ENCODE data around the gene SCUBE1. TPM values are rescaled to one million over a fixed set of nuclear protein-coding genes. Genes with fewer than 3 reads are reported as not detected.

The SCUBE1 gene
- total and polyA plus RNA-seq, 2 of the 4 experiments (the other 2 are of a cell fraction) = not detected

DNA sequence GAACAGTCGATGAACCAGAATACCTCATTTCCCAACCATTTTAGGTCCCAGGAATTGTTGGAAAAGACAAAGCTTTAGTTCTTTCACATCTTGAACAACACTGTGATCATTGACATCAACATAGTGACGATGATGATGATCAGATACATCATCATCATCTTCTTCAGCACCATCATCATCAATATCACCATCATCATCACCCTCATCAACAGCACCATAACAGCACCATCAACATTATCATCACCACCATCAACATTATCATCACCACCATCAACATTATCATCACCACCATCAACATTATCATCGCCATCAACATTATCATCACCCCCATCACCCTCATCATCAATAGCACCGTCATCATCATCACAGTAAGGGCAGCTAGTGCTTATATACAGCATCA is 8.8 kb downstream of the SCUBE1 start:
- no peak overlapping the region for H2BK5ac ChIP-seq (ENCODE audit: low read depth, low read length, poor library complexity, severe bottlenecking)
- H3K4ac ChIP-seq (ENCODE audit: low read depth, low read length) = no peak overlapping the region
- H3K23ac ChIP-seq (ENCODE audit: low read depth, low read length) = no peak overlapping the region
- no peak overlapping the region for H2AK5ac ChIP-seq (ENCODE audit: low read depth, low read length)
- H3K56ac ChIP-seq (ENCODE audit: extremely low read depth, insufficient read depth, low read length) = no peak overlapping the region
- no peak overlapping the region for H3K4me3 ChIP-seq (ENCODE audit: insufficient read depth, low read depth, low read length)
- no peak for ATAC-seq (ENCODE audit: low read depth)
- no peaks in the 10 kb centered on the region for H3K4me1 ChIP-seq (ENCODE audit: control insufficient read depth, insufficient read depth, low read length)
- no peaks in the 10 kb centered on the region for H3K79me1 ChIP-seq (ENCODE audit: low read depth in 1 of 2, low read length in 2 of 2)
- H3K14ac ChIP-seq (replicated peaks; ENCODE audit: low read depth, low read length) = no peak overlapping the region
- ChIA-PET CTCF (no interaction called here), POLR2A (ENCODE audit: unreplicated experiment) (no interaction called here)
- H4K20me1 ChIP-seq (ENCODE audit: insufficient read depth, low read length) = no peaks in the 10 kb centered on the region
- H3K9ac ChIP-seq (ENCODE audit: low read depth, low read length) = no peak overlapping the region
- peaks cover 40% of the 10 kb centered on the region for H3K27me3 ChIP-seq (ENCODE audit: control insufficient read depth, insufficient read depth, low read length)
- no peaks in the 10 kb centered on the region for H3K9me3 ChIP-seq (ENCODE audit: control insufficient read depth, insufficient read depth, low read length)
- H4K91ac ChIP-seq (ENCODE audit: insufficient read depth, low read depth, low read length) = no peak overlapping the region
- no peak for DNase-seq
- no peaks in the 10 kb centered on the region for H3K36me3 ChIP-seq (ENCODE audit: control insufficient read depth, insufficient read depth, low read length)
- no peak overlapping the region for H2BK120ac ChIP-seq (ENCODE audit: low read depth, low read length)
- no peaks in the 10 kb centered on the region for H3K9me1 ChIP-seq (ENCODE audit: insufficient read depth, low read length)
- no peak overlapping the region for H3K27ac ChIP-seq (ENCODE audit: insufficient read depth, low read length)
- in situ Hi-C loops (cut with MboI; ENCODE audit: low sequenced_read_pairs) (no loop called here), intact Hi-C loops (cut with micrococcal nuclease) (no loop called here), dilution Hi-C loops (cut with HindIII; ENCODE audit: low sequenced_read_pairs, unreplicated experiment) (no loop called here)
- H2AFZ ChIP-seq (replicated peaks; ENCODE audit: low read length, poor library complexity) = no peak overlapping the region
- no peak overlapping the region for H4K8ac ChIP-seq (ENCODE audit: low read depth in 2 of 2, low read length in 2 of 2)
- 44% methylated on average over 1 of the region's 4 CpGs; no CpG with 5 or more reads in 1 of the 2 experiments for WGBS, 2 experiments (ENCODE audit: extremely low coverage in 2 of 2, insufficient read length in 1 of 2)
- no TSS peak for BruUV-seq (replicated peaks)
- H2BK15ac ChIP-seq (ENCODE audit: low read depth, low read length) = no peak overlapping the region
- H2BK20ac ChIP-seq (ENCODE audit: low read depth, low read length) = no peak overlapping the region
- no peak overlapping the region for H3K18ac ChIP-seq (ENCODE audit: low read depth, low read length)
- H3K4me2 ChIP-seq (ENCODE audit: low read depth, low read length) = no peak overlapping the region
- no peak overlapping the region for H4K5ac ChIP-seq (ENCODE audit: low read depth, low read length)
- no peak overlapping the region for H2AK9ac ChIP-seq (replicated peaks; ENCODE audit: low read depth, low read length, poor library complexity)
- TF ChIP-seq CEBPB (IDR thresholded peaks at IDR 0.05; ENCODE audit: low read depth, low read length) (no peak), POLR2A (IDR thresholded peaks at IDR 0.05; ENCODE audit: low read depth, low read length) (no peak), RAD21 (IDR thresholded peaks at IDR 0.05; ENCODE audit: low read length) (no peak), RCOR1 (IDR thresholded peaks at IDR 0.05; ENCODE audit: insufficient replicate concordance, low read length) (no peak), BHLHE40 (IDR thresholded peaks at IDR 0.05; ENCODE audit: low read depth, low read length) (no peak), CHD1 (IDR thresholded peaks at IDR 0.05; ENCODE audit: low read depth, low read length) (no peak), MAZ (IDR thresholded peaks at IDR 0.05; ENCODE audit: borderline replicate concordance, low read depth, low read length) (no peak), SMC3 (IDR thresholded peaks at IDR 0.05; ENCODE audit: low read depth, low read length) (no peak), MAFK (IDR thresholded peaks at IDR 0.05; ENCODE audit: low read depth, low read length) (no peak), FOS (IDR thresholded peaks at IDR 0.05; ENCODE audit: low read depth, low read length) (no peak), RFX5 (IDR thresholded peaks at IDR 0.05; ENCODE audit: low read depth, low read length) (no peak), MXI1 (IDR thresholded peaks at IDR 0.05; ENCODE audit: borderline replicate concordance, low read depth, low read length) (no peak), NFE2L2 (IDR thresholded peaks at IDR 0.05; ENCODE audit: low read depth, low read length) (no peak)
- TF ChIP-seq, protein P1, sequence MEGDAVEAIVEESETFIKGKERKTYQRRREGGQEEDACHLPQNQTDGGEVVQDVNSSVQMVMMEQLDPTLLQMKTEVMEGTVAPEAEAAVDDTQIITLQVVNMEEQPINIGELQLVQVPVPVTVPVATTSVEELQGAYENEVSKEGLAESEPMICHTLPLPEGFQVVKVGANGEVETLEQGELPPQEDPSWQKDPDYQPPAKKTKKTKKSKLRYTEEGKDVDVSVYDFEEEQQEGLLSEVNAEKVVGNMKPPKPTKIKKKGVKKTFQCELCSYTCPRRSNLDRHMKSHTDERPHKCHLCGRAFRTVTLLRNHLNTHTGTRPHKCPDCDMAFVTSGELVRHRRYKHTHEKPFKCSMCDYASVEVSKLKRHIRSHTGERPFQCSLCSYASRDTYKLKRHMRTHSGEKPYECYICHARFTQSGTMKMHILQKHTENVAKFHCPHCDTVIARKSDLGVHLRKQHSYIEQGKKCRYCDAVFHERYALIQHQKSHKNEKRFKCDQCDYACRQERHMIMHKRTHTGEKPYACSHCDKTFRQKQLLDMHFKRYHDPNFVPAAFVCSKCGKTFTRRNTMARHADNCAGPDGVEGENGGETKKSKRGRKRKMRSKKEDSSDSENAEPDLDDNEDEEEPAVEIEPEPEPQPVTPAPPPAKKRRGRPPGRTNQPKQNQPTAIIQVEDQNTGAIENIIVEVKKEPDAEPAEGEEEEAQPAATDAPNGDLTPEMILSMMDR (conservative IDR thresholded peaks at IDR 0.05; ENCODE audit: low read depth, low read length) = no peak
- TF ChIP-seq, protein P2, sequence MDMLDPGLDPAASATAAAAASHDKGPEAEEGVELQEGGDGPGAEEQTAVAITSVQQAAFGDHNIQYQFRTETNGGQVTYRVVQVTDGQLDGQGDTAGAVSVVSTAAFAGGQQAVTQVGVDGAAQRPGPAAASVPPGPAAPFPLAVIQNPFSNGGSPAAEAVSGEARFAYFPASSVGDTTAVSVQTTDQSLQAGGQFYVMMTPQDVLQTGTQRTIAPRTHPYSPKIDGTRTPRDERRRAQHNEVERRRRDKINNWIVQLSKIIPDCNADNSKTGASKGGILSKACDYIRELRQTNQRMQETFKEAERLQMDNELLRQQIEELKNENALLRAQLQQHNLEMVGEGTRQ (IDR thresholded peaks at IDR 0.05; ENCODE audit: low read depth, low read length) = no peak
- TF ChIP-seq, protein P3, sequence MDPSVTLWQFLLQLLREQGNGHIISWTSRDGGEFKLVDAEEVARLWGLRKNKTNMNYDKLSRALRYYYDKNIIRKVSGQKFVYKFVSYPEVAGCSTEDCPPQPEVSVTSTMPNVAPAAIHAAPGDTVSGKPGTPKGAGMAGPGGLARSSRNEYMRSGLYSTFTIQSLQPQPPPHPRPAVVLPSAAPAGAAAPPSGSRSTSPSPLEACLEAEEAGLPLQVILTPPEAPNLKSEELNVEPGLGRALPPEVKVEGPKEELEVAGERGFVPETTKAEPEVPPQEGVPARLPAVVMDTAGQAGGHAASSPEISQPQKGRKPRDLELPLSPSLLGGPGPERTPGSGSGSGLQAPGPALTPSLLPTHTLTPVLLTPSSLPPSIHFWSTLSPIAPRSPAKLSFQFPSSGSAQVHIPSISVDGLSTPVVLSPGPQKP (IDR thresholded peaks at IDR 0.05; ENCODE audit: borderline replicate concordance, low read depth, low read length) = no peak

Data from IMR-90 (cell line).